K562 (cell line): Measurements from ENCODE around the gene TOMM40L. TPM values are rescaled to one million over a fixed set of nuclear protein-coding genes. Genes with fewer than 3 reads are reported as not detected.
A peak's percentile ranks its signal among the peaks of the same experiment; 100 is the strongest.

Experiments used
- ATAC-seq: fragments of 200-7000 bp; cut with Tn5 transposase; 3 replicates; pipeline ENCODE4 v1.9.1; 2020; ENCODE audit warnings: moderate library complexity
- BruUV-seq: library from RNA; stranded (reverse); fragments of 400-500 nt; replicated peaks from 2 replicates; lab custom pipeline; 2021; lab: Mats Ljungman, UMichigan
- CTCF ChIA-PET: fragments of 300-600 bp; formaldehyde crosslinking; extraction: SDS; loops from one replicate; lab custom pipeline; 2021; ENCODE audit warnings: low intra/inter-chr PET ratio; lab: Yijun Ruan, JAX
- POLR2A ChIA-PET: fragments of 300-600, 350-650 bp; sonication (Branson Sonifier 250); formaldehyde crosslinking; extraction: SDS; loops from one replicate; lab custom pipeline; 2021; ENCODE audit warnings: antibody characterized with exemption, inconsistent platforms; lab: Yijun Ruan, JAX
- DNase-seq, 4 experiments: peaks; one replicate each; pipeline versions ENCODE4 v3.0.0 to v3.0.0-alpha.2; 2011 to 2018; ENCODE audit warnings: low spot score in 3 of 4, mixed read lengths in 3 of 4; ENCODE audit errors: extremely low read depth in 1 of 4
- FAIRE-seq: peaks from 2 replicates; lab custom pipeline; 2011; peaks lifted over from hg19 to GRCh38; lab: Jason Lieb, UNC
- H2AFZ ChIP-seq: 2 replicates; pipeline ENCODE4 v1.6.0; 2011; ENCODE audit warnings: low read depth, low read length, control low read depth, inconsistent platforms
- H3K27ac ChIP-seq: fragments of 200-600 bp; 3 replicates; pipeline ENCODE4 v1.8.0; 2011; ENCODE audit warnings: low read depth, mild to moderate bottlenecking, control low read depth, inconsistent platforms, low read length, moderate library complexity, mixed read lengths; ENCODE audit errors: extremely low read depth
- H3K27me3 ChIP-seq, 2 experiments: fragments of 300-600 bp in 1 of 2; 2 replicates in 1 of 2; 3 replicates in 1 of 2; pipeline versions ENCODE4 v1.6.0 to v1.8.0; 2011; ENCODE audit warnings: inconsistent platforms in 2 of 2, low read length in 2 of 2, mild to moderate bottlenecking in 1 of 2, mixed read lengths in 1 of 2, moderate library complexity in 1 of 2; ENCODE audit not compliant: control insufficient read depth in 2 of 2, insufficient read depth in 2 of 2
- H3K36me3 ChIP-seq: fragments of 300-600 bp; 3 replicates; pipeline ENCODE4 v1.8.0; 2011; ENCODE audit warnings: mild to moderate bottlenecking, low read length, inconsistent platforms; ENCODE audit not compliant: control insufficient read depth, insufficient read depth
- H3K4me1 ChIP-seq, 2 experiments: fragments of 200-600 bp in 1 of 2; replicated peaks in 1 of 2; 2 replicates in 1 of 2; 3 replicates in 1 of 2; pipeline versions ENCODE4 v1.5.1 to v1.8.0; 2011; ENCODE audit warnings: inconsistent platforms in 2 of 2, low read length in 2 of 2, mild to moderate bottlenecking in 1 of 2, mixed read lengths in 1 of 2, moderate library complexity in 1 of 2; ENCODE audit not compliant: control insufficient read depth in 2 of 2, insufficient read depth in 2 of 2
- H3K4me2 ChIP-seq: 2 replicates; pipeline ENCODE4 v1.6.1; 2011; ENCODE audit warnings: low read length, control low read depth, inconsistent platforms, mixed read lengths; ENCODE audit not compliant: insufficient read depth
- H3K4me3 ChIP-seq: fragments of 200-600 bp; sonication (generic), shearing (Covaris generic); 2 replicates; pipeline ENCODE4 v1.5.1; 2016; ENCODE audit warnings: control low read depth, inconsistent platforms
- H3K79me2 ChIP-seq: fragments of 200-600 bp; 3 replicates; pipeline ENCODE4 v1.8.0; 2011; ENCODE audit warnings: low read length, inconsistent platforms; ENCODE audit not compliant: control insufficient read depth, insufficient read depth
- H3K9ac ChIP-seq, 2 experiments: 2 replicates each; pipeline versions ENCODE4 v1.6.0 to v1.6.1; 2011; ENCODE audit warnings: low read depth in 2 of 2, low read length in 2 of 2, control low read depth in 1 of 2, inconsistent platforms in 1 of 2, mild to moderate bottlenecking in 1 of 2, mixed read lengths in 1 of 2; ENCODE audit not compliant: insufficient read depth in 1 of 2
- H3K9me1 ChIP-seq: one replicate; pipeline ENCODE4 v1.6.0; 2011; ENCODE audit warnings: inconsistent platforms, mild to moderate bottlenecking, low read length, moderate library complexity; ENCODE audit not compliant: control insufficient read depth, insufficient read depth
- H3K9me3 ChIP-seq: replicated peaks from 2 replicates; pipeline ENCODE4 v1.5.1; 2011; ENCODE audit warnings: low read depth, low read length, inconsistent platforms; ENCODE audit not compliant: control insufficient read depth, insufficient read depth
- H4K20me1 ChIP-seq: replicated peaks from 2 replicates; pipeline ENCODE4 v1.6.1; 2011; ENCODE audit warnings: low read length, inconsistent platforms, mixed read lengths; ENCODE audit not compliant: control insufficient read depth, insufficient read depth
- CBFA2T2 ChIP-seq: fragments of 450-650 bp; conservative IDR thresholded peaks from 2 replicates; pipeline ENCODE4 v1.6.1; 2017; ENCODE audit warnings: mild to moderate bottlenecking
- CEBPB ChIP-seq: fragments of 450-650 bp; IDR thresholded peaks from 2 replicates; pipeline ENCODE4 v1.6.1; 2016; ENCODE audit warnings: missing genetic modification characterization, missing compliant biosample characterization
- FOXP4 ChIP-seq: sonication (generic); formaldehyde crosslinking; IDR thresholded peaks from 2 replicates; pipeline ENCODE4 v1.8.0; 2022; ENCODE audit warnings: mild to moderate bottlenecking, missing genetic modification reagents, borderline replicate concordance
- NFIC ChIP-seq: fragments of 450-650 bp; IDR thresholded peaks from 2 replicates; pipeline ENCODE4 v1.6.1; 2017; ENCODE audit warnings: mild to moderate bottlenecking, inconsistent platforms
- SPI1 ChIP-seq: IDR thresholded peaks from 2 replicates; pipeline ENCODE4 v1.6.1; 2011; ENCODE audit warnings: low read depth, low read length, control low read depth, borderline replicate concordance
- ZNF197 ChIP-seq: fragments of 200-800 bp; sonication (Bioruptor generic); IDR thresholded peaks from 2 replicates; pipeline ENCODE4 v1.6.1; 2016; ENCODE audit warnings: low read depth, missing genetic modification characterization, missing compliant biosample characterization
- WGBS: fragments of 100-300 bp; shearing (Covaris generic); methylation state at CpG from one replicate; pipeline ENCODE4 v1.1.6; 2016; ENCODE audit warnings: low coverage, mixed read lengths; ENCODE audit not compliant: insufficient coverage; ENCODE audit errors: missing lambda C conversion rate; 5-methylcytosine and 5-hydroxymethylcytosine counted together
- in situ Hi-C: fragments of 300-500 bp; cut with MboI; formaldehyde crosslinking; loops from 4 replicates; pipeline ENCODE4 v1.15.0; 2018; ENCODE audit warnings: inconsistent platforms, mixed read lengths
- intact Hi-C: fragments of 100-400 bp; cut with micrococcal nuclease; formaldehyde crosslinking; loops from 2 replicates; pipeline ENCODE4 v1.14.2; 2022
- polyA plus RNA-seq, 8 experiments: library from polyadenylated mRNA; depleted of rRNA in 4 of 8; stranded (reverse) in 5 of 8; unstranded in 3 of 8; fragments of >200 nt; fragmentation: Nextera tagmentation in 2 of 8; fragmentation: Illumina TruSeq in 1 of 8; extraction: Ambion mirVana in 2 of 8; extraction: Trizol in 1 of 8; gene quantifications; 2 replicates each; pipeline versions ENCODE4 v1.2.1 to v1.2.3, GENCODE V29; 2011 to 2014; ENCODE audit warnings: inconsistent platforms in 1 of 8, missing spikeins in 1 of 8
- total RNA-seq, 7 experiments: library from RNA; depleted of rRNA in 6 of 7; stranded (reverse); fragments of >200 nt in 6 of 7; fragmentation: Illumina TruSeq in 2 of 7; extraction: Trizol in 2 of 7; gene quantifications; 2 replicates each; pipeline versions ENCODE4 v1.2.1 to v1.2.3, GENCODE V29; 2011 to 2021; ENCODE audit warnings: low replicate concordance in 1 of 7
- TF ChIP-seq, protein P1 (sequence below): fragments of 450-650 bp; IDR thresholded peaks from 2 replicates; pipeline ENCODE4 v1.7.0; 2016; ENCODE audit warnings: borderline replicate concordance
- TF ChIP-seq, protein P2 (sequence below): fragments of 200-800 bp; sonication (Bioruptor generic); IDR thresholded peaks from 2 replicates; pipeline ENCODE4 v1.6.1; 2017; ENCODE audit warnings: missing genetic modification characterization, missing compliant biosample characterization
- TF ChIP-seq, protein P3 (sequence below): fragments of 450-650 bp; IDR thresholded peaks from 2 replicates; pipeline ENCODE4 v1.6.1; 2018; ENCODE audit not compliant: partially characterized antibody

The TOMM40L gene
- total and polyA plus RNA-seq, 9 of the 15 experiments (the other 6 are each of a cell fraction or from before 2014, with no cell fraction given), result 9.6 to 33.6 (median 25.2) TPM

GRCh38 chr1:161185282-161185682, 40.6 kb upstream of the TOMM40L start (continued):
- TF ChIP-seq, protein P1, sequence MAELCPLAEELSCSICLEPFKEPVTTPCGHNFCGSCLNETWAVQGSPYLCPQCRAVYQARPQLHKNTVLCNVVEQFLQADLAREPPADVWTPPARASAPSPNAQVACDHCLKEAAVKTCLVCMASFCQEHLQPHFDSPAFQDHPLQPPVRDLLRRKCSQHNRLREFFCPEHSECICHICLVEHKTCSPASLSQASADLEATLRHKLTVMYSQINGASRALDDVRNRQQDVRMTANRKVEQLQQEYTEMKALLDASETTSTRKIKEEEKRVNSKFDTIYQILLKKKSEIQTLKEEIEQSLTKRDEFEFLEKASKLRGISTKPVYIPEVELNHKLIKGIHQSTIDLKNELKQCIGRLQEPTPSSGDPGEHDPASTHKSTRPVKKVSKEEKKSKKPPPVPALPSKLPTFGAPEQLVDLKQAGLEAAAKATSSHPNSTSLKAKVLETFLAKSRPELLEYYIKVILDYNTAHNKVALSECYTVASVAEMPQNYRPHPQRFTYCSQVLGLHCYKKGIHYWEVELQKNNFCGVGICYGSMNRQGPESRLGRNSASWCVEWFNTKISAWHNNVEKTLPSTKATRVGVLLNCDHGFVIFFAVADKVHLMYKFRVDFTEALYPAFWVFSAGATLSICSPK, result no peak
- TF ChIP-seq, protein P2, sequence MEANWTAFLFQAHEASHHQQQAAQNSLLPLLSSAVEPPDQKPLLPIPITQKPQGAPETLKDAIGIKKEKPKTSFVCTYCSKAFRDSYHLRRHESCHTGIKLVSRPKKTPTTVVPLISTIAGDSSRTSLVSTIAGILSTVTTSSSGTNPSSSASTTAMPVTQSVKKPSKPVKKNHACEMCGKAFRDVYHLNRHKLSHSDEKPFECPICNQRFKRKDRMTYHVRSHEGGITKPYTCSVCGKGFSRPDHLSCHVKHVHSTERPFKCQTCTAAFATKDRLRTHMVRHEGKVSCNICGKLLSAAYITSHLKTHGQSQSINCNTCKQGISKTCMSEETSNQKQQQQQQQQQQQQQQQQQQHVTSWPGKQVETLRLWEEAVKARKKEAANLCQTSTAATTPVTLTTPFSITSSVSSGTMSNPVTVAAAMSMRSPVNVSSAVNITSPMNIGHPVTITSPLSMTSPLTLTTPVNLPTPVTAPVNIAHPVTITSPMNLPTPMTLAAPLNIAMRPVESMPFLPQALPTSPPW (CRISPR knock-in tag), result peak; percentile 91
- peak; percentile 51 for TF ChIP-seq NFIC

DNA sequence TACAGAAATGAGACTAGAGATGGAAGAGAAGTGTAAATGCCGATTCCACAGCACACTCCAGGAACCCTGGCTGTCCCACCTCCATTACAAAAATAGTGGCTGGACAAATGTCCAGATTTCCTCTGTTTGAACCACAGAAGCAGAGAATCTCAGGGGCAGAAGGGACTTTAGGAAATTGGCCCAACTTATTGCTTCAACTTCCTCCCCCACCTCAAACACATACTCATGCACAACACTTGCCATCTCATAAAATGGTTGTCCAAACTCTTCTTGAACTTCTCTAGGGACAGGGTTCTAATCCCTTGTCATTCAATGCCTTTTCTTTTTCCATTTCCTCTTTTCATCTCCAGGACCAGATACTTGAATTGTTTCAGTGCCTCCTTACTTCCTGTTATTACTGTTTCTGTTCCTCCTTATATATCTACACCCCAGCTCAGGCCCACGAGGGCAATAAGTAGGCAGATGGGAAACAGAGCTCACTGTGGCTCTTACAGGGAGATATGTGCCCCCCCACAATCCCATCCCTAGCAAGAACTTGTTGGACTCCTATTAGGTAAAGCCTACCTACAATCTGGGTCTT, 40.0 kb upstream of the TOMM40L start:
- H3K27me3 ChIP-seq, result no peaks in the 10 kb centered on the region
- no peaks in the 10 kb centered on the region for H3K36me3 ChIP-seq
- H3K4me3 ChIP-seq, result no peak overlapping the region
- H3K4me2 ChIP-seq, result no peak overlapping the region
- no peaks in the 10 kb centered on the region for H4K20me1 ChIP-seq
- no peak; the same call in 2 of the 3 replicates for ATAC-seq
- DNase-seq, result no peak
- FAIRE-seq, result peak; percentile 6
- H3K27ac ChIP-seq, result peak overlapping the region; percentile 3; the same call in 1 of the 3 replicates
- in situ Hi-C loops, result no loop called here
- H3K79me2 ChIP-seq, result no peaks in the 10 kb centered on the region
- H3K4me1 ChIP-seq, result peaks cover 22 to 38% of the 10 kb centered on the region in 2 experiments
- peak overlapping the region in 1 of 2 experiments; percentile 17; a peak in 1 of 4 replicates for H3K9ac ChIP-seq
- POLR2A ChIA-PET, result interaction anchor here (1.0 to 1.2 kb wide), 3 partner anchors 9 to 23 kb away, joined by 3 to 7 read pairs (median 5); partner anchors contain the start of genes ADAMTS4 and B4GALT3
- intact Hi-C loops, result no loop called here
- no peaks in the 10 kb centered on the region for H3K9me1 ChIP-seq
- no peaks in the 10 kb centered on the region for H3K9me3 ChIP-seq
- peak overlapping the region; percentile 76 for H2AFZ ChIP-seq
- WGBS, result 26% methylated on average over 2 of the region's 2 CpGs
- CTCF ChIA-PET, result no interaction called here
- BruUV-seq, result no TSS peak
- no peak for TF ChIP-seq ZNF197
- no peak for TF ChIP-seq FOXP4 (CRISPR knock-in tag)
- TF ChIP-seq, protein P3, sequence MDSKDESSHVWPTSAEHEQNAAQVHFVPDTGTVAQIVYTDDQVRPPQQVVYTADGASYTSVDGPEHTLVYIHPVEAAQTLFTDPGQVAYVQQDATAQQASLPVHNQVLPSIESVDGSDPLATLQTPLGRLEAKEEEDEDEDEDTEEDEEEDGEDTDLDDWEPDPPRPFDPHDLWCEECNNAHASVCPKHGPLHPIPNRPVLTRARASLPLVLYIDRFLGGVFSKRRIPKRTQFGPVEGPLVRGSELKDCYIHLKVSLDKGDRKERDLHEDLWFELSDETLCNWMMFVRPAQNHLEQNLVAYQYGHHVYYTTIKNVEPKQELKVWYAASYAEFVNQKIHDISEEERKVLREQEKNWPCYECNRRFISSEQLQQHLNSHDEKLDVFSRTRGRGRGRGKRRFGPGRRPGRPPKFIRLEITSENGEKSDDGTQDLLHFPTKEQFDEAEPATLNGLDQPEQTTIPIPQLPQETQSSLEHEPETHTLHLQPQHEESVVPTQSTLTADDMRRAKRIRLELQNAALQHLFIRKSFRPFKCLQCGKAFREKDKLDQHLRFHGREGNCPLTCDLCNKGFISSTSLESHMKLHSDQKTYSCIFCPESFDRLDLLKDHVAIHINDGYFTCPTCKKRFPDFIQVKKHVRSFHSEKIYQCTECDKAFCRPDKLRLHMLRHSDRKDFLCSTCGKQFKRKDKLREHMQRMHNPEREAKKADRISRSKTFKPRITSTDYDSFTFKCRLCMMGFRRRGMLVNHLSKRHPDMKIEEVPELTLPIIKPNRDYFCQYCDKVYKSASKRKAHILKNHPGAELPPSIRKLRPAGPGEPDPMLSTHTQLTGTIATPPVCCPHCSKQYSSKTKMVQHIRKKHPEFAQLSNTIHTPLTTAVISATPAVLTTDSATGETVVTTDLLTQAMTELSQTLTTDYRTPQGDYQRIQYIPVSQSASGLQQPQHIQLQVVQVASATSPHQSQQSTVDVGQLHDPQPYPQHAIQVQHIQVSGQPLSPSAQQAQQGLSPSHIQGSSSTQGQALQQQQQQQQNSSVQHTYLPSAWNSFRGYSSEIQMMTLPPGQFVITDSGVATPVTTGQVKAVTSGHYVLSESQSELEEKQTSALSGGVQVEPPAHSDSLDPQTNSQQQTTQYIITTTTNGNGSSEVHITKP, result no peak
- peak; percentile 93 for TF ChIP-seq SPI1
- no peak for TF ChIP-seq CBFA2T2
- no peak for TF ChIP-seq CEBPB (tag)
